Lower leg skin (tissue), 3 donors: ENCODE measurements around the gene VPS13D.

Source experiments
- CTCF ChIP-seq, 3 donors: fragments of 450-650 bp; IDR thresholded peaks; one replicate each; pipeline ENCODE4 v1.5.1; 2016; ENCODE audit warnings: antibody characterized with exemption in 3 of 3, mild to moderate bottlenecking in 3 of 3, moderate library complexity in 2 of 3
- POLR2A ChIP-seq, 2 donors: fragments of 450-650 bp; IDR thresholded peaks; one replicate each; pipeline ENCODE4 v1.6.1; 2016 to 2017; ENCODE audit warnings: antibody characterized with exemption in 2 of 2, mild to moderate bottlenecking in 1 of 2, moderate library complexity in 1 of 2

GRCh38 chr1:12430525-12430924 lies 200.7 kb downstream of the VPS13D start:
- TF ChIP-seq CTCF (IDR thresholded peaks at IDR 0.05) (no peak), POLR2A (IDR thresholded peaks at IDR 0.05) (no peak)
